Stimulated activated CD8-positive, alpha-beta memory T cell treated with anti-CD3 and anti-CD28 coated beads, Interleukin-4, amount 100 ng/mL, for 4 hours (primary cell): Measurements from ENCODE around the gene QRICH2.
"Not testable (repeated sequence)": the region's sequence is repeated elsewhere in the genome, so short reads cannot be mapped to it uniquely, and the experiment has no call there.

ENCODE experiments used
- DNase-seq, 2 donors: peaks; one replicate each; pipeline ENCODE4 v3.0.0-alpha.2; 2020; ENCODE audit warnings: low read depth in 2 of 2, low spot score in 1 of 2

Gene QRICH2

GRCh38 chr17:76327696-76328095, 19.6 kb upstream of the QRICH2 start:
- no peak for DNase-seq

DNA sequence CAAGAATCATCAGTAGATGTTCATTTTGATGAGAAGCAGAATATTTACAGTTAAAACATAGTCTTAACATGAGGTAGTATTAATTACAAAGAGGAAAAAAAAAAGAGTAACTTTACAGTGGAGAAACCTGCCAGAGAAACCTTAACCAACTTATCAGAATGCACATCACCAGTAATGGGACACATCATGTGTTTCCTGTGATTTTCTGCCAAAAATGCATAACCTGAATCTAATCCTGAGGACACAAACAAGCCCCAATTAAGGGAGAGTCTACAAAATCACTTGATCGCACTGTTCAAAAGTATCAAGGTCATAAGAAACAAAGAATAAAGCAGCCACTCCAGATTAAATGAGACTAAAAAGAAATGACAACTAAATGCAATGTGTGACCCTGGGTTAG, 18.2 kb upstream of the QRICH2 start:
- DNase-seq, result no peak

GRCh38 chr17:76318586-76318985, 10.5 kb upstream of the QRICH2 start:
- DNase-seq, result no peak

GRCh38 chr17:76317535-76317934, 9.5 kb upstream of the QRICH2 start:
- DNase-seq, result no peak

DNA sequence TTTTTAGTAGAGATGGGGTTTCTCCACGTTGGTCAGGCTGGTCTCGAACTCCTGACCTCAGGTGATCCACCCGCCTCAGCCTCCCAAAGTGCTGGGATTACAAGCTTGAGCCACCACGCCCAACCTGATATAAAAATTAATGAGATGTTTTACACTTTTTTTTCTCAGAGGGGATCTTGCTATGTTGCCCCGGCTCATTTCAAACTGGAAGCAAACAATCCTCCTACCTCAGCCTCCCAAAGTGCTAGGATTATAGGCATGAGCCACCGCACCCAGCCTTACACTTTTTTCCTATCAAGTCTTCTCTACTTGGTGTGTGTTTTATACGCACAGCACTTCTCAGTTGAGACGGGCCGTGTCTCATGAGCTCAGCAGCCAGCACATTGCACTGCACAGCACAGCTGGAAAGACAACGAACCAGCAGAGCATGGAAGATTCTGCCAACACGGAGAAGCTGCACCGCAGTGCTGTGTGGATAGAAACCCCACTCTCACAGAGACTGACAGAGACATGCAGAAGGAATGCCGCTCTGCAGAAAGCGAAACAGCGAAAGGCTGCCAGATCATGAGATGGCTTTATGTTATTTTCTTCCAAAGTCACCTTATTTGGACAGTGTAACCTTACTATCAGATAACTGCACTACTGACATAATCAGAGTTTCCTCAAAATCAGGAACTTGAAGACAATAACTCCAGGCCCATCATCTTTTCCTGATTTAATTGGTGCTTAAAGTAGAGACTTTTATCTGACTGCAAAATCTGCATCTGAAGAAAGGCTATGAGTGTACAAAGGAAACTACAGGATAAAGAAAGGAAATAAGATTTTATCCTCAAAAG, 6.5 kb upstream of the QRICH2 start:
- DNase-seq, result no peak

GRCh38 chr17:76312735-76313134, 4.7 kb upstream of the QRICH2 start:
- no peak for DNase-seq

- DNase-seq, result no peak
These were observed 1.4 kb upstream of the QRICH2 start for GRCh38 chr17:76309461-76309860.

DNA sequence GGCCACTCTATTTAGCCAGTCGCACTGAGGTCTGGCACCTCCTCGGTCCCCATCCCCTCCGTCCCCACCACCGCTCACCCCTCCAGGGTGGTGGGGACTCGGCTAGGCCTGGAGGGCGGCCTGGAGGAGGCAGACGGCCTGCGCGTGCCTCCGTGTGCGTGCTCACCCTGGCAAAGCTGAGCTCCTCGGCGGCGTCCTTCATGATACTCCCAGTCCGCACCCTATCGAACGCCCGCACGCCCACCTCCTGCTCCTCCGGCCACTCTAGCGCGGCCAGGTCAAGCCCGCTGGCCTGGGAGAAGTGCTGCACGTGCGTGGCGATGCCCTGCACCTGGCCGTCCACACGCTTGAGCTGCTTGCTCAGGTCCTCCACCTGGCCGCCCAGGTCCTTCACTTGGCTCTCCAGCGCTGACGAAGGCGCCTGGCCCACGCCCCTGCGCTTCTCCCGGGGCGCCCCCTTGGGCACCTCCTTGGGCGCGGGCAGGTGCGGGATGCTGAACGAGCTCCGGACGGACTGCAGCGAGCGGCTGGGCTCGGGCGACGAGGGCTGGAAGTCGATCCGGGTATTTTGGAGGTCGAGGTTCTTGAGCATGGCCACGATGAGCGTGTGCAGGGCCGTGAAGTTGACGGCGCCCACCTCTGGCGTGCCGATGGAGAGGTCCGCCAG, 644 bp downstream of the QRICH2 start:
- no peak for DNase-seq

- not testable (repeated sequence) for DNase-seq
These were observed 3.0 kb downstream of the QRICH2 start for GRCh38 chr17:76305135-76305454.

- DNase-seq, result no peak
These were observed 3.6 kb downstream of the QRICH2 start for GRCh38 chr17:76304226-76305134.

DNA sequence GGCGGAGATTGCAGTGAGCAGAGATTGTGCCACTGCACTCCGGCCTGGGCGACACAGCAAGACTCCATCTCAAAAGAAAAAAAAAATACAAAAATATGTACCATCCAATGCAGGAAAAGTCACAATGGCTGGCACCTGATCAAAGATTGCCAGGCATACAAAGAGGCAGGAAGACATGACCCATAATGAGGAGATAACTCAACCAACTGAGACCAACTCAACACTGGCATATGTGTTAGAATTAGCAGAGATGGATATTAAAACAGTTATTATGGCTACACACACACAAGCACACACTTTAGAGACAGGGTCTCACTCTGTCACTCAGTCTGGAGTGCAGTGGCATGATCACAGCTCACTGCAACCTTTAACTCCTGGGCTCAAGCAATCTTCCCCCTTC, 10.6 kb downstream of the QRICH2 start:
- DNase-seq, result no peak

DNA sequence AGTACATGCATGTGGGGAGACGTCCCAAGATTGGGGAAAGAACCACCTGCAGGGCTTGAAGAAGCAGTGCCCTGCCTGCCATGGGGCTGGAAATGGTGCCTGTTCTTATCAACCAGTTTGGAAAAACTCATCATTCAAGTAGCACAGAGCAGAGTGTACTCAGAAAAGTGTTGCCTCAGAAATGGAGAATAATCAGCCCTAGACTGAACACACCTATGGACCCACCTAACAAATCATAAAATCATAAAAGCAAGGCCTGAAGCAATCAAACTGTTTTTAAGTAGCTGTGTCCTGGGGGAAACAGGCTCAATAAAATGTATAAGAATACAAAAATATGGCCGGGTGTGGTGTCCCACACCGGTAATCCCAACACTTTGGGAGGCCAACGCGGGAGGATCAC, 11.2 kb downstream of the QRICH2 start:
- no peak for DNase-seq

DNA sequence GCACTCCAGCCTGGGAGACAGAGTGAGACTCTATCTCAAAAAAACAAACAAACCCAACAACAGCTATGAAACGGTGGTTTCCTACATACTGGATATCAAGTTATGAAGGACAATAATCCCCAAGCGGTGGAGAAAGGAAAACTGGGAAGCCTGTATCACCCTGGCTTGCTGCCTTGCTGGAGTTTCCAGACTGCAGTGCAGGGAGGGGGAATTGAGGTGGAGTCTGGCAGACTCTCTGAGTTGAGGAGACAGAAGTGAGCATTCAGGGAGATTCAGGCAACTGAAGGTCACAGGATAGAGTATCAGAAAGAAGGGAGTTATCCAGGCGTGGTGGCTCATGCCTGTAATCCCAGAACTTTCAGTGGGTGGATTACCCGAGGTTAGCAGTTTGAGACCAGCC, 11.9 kb downstream of the QRICH2 start:
- DNase-seq, result no peak

DNA sequence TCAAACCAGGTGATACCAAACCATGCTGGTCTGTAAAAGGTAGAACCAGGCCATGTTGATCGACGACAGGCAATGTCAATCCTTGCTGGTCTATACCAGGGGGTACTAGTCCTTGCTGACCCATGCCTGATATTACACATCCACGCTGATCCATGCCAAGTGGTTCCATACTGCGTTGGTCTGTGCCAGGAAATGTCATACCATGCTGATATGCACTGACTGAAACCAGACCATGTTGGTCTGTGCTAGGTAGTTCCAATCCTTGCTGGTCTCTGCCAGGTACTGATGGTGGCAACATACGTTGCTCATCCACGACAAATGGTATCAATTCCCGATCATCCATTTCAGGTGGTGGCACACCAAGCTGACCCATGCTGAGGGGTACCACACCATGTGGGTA, 15.0 kb downstream of the QRICH2 start:
- no peak for DNase-seq

DNA sequence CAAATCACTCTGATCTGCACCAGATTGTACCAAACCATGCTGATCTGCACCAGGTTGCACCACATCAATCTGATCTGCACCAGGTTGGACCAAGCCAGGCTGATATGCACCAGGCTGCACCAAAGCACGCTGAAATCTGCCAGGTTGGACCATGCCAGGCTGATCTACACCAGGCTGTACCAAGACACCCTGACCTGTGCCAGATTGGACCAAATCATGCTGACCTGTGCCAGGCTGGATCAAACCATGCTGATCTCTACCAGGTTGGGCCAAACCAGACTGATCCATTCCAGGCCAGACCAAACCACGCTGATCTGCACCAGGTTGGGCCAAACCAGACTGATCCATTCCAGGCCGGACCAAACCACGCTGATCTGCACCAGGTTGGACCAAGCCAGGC, 15.5 kb downstream of the QRICH2 start:
- no peak for DNase-seq

- no peak for DNase-seq
These were observed 26.3 kb downstream of the QRICH2 start for GRCh38 chr17:76281573-76282371.

GRCh38 chr17:76280650-76281049, 27.4 kb downstream of the QRICH2 start:
- DNase-seq, result no peak

DNA sequence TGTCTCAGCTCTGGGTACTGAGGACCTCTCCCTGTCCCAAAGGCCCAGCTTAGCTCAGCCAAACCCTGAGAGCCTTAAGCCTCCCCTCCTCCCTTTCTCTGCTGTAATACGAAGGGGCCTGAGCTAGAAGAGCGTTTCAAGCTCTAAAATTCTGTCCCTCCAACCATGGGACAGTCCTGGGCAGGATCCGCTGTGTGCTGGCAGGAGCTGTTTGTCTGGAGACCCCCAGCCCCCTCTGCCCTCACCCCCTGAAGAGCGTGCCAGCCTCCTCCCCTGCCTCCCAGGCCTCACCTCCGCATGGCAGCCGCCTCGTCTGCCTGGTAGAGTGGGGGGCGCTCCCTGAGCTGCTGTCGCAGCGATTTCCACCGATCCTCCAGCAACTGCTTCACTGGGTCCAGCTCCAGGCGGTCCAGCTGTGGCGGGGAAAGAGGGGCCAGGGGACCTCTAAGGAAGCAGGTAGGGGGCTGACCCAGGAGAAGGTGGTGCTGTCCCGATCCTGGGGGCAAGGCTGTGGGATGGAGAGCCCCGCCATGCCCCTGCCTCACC, 28.3 kb downstream of the QRICH2 start:
- DNase-seq, result no peak

GRCh38 chr17:76278952-76279741, 28.9 kb downstream of the QRICH2 start:
- peak; percentile 61 to 82 for DNase-seq
